Tibial nerve (tissue), 4 donors: ENCODE measurements around the gene L3HYPDH. TPM values are rescaled to one million over a fixed set of nuclear protein-coding genes. Genes with fewer than 3 reads are reported as not detected.

Source experiments
- DNase-seq, 2 donors: peaks; one replicate each; pipeline ENCODE4 v3.0.0-alpha.2; 2019; ENCODE audit warnings: low spot score in 2 of 2
- H3K27ac ChIP-seq, 4 donors: fragments of 200-600 bp; sonication (generic) in 3 of 4; one replicate each; pipeline ENCODE4 v1.5.1; 2017 to 2019; ENCODE audit warnings: mild to moderate bottlenecking in 1 of 4
- H3K27me3 ChIP-seq, 2 donors: fragments of 200-600 bp; sonication (generic) in 1 of 2; one replicate each; pipeline versions ENCODE4 v1.5.1 to v1.6.0; 2017 to 2019
- H3K36me3 ChIP-seq, 3 donors: fragments of 200-600 bp; sonication (generic); one replicate each; pipeline ENCODE4 v1.5.1; 2018 to 2019
- H3K4me1 ChIP-seq, 4 donors: fragments of 200-600 bp; sonication (generic) in 3 of 4; one replicate each; pipeline ENCODE4 v1.5.1; 2017 to 2019
- H3K4me3 ChIP-seq, 4 donors: fragments of 200-600 bp; sonication (generic) in 3 of 4; one replicate each; pipeline ENCODE4 v1.5.1; 2017 to 2019; ENCODE audit warnings: mild to moderate bottlenecking in 1 of 4, moderate library complexity in 1 of 4
- H3K9me3 ChIP-seq, 4 donors: fragments of 200-600 bp; sonication (generic) in 3 of 4; one replicate each; pipeline ENCODE4 v1.5.1; 2017 to 2019
- CTCF ChIP-seq, 5 experiments: fragments of 200-600 bp in 3 of 5; fragments of 450-650 bp in 2 of 5; sonication (generic) in 3 of 5; IDR thresholded peaks; one replicate each; pipeline ENCODE4 v1.5.1; 2016 to 2019; ENCODE audit warnings: antibody characterized with exemption in 5 of 5, mild to moderate bottlenecking in 3 of 5, moderate library complexity in 2 of 5
- EP300 ChIP-seq, 2 donors: sonication (generic); formaldehyde crosslinking; IDR thresholded peaks; one replicate each; pipeline ENCODE4 v1.6.1; 2017; ENCODE audit warnings: antibody characterized with exemption in 2 of 2, mild to moderate bottlenecking in 1 of 2
- POLR2A ChIP-seq, 2 donors: fragments of 450-650 bp; IDR thresholded peaks; one replicate each; pipeline ENCODE4 v1.6.1; 2017; ENCODE audit warnings: antibody characterized with exemption in 2 of 2, mild to moderate bottlenecking in 2 of 2, moderate library complexity in 2 of 2
- WGBS, 2 donors: methylation state at CpG; one replicate each; pipeline ENCODE4 v1.1.5; 2018; 5-methylcytosine and 5-hydroxymethylcytosine counted together
- total RNA-seq, 4 donors: library from RNA; depleted of rRNA; stranded (reverse); fragments of >200 nt; gene quantifications; one replicate each; pipeline ENCODE4 v1.1.0, GENCODE V29; 2016

The L3HYPDH gene
- total RNA-seq, result 10 to 100 TPM; 69.9 to 85.5 (median 76.6) TPM

GRCh38 chr14:59483819-59484638 lies at the start of gene L3HYPDH, which contains the start of gene JKAMP:
L3HYPDH (minus strand) TSS chr14:59484408; CDS start chr14:59484316, 92 bp downstream.
JKAMP (plus strand) TSS chr14:59484517; CDS start chr14:59484590, 73 bp downstream.
- DNase-seq, result peak; percentile 96 to 98
- TF ChIP-seq POLR2A (IDR thresholded peaks at IDR 0.05), result peak; percentile 56 to 86
- TF ChIP-seq EP300 (IDR thresholded peaks at IDR 0.05), result peak; percentile 75 to 91
- TF ChIP-seq CTCF (IDR thresholded peaks at IDR 0.05), result peak; percentile 42 to 83 (median 80)
- Histone ChIP-seq H3K36me3 (peaks cover 0 to 6% (median 0%) of the 10 kb centered on the region in 3 donors), H3K4me1 (peaks cover 0 to 66% (median 38%) of the 10 kb centered on the region in 4 donors), H3K9me3 (no peaks in the 10 kb centered on the region), H3K27me3 (no peaks in the 10 kb centered on the region), H3K4me3 (peak within 1 kb of the TSS; percentile 66 to 95 (median 89)), H3K27ac (peak within 1 kb of the TSS; percentile 93 to 97 (median 94))
- 0 to 1% methylated on average over 37 to 50 of the region's 92 CpGs for WGBS, 2 donors

DNA sequence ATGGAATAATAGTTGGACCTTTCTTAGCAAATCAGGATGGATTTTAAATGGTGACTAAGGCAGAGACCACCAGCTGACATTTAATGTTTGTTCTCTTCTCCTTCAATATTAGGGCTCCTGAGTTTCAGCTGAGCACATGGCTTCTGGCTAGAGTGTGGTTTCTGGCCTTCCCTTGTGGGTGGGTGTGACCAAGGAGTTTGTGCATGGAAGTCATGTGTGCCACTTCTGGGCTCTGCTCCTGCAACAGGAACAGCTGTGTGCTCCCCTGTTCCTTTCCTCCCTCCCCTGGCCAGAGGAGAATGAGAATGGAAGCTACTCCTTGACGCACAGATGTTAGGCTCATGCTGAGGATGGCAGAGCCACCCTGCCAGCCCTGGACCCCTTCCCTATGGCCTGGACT lies 48.2 kb upstream of the L3HYPDH start:
- Histone ChIP-seq H3K36me3 (no peaks in the 10 kb centered on the region), H3K4me3 (no peak overlapping the region), H3K27ac (no peak overlapping the region), H3K9me3 (peaks cover 0 to 5% (median 0%) of the 10 kb centered on the region in 4 donors), H3K27me3 (no peaks in the 10 kb centered on the region), H3K4me1 (no peaks in the 10 kb centered on the region)
- DNase-seq, result no peak
- no peak for TF ChIP-seq EP300 (IDR thresholded peaks at IDR 0.05)
- whole genome bisulfite sequencing, 2 donors, result 80 to 88% methylated on average over 1 of the region's 1 CpG

GRCh38 chr14:59530349-59530748 lies 46.1 kb upstream of the L3HYPDH start:
- Histone ChIP-seq H3K4me3 (no peak overlapping the region), H3K4me1 (no peaks in the 10 kb centered on the region), H3K36me3 (no peaks in the 10 kb centered on the region), H3K9me3 (peaks cover 0 to 5% (median 0%) of the 10 kb centered on the region in 4 donors), H3K27ac (no peak overlapping the region), H3K27me3 (no peaks in the 10 kb centered on the region)
- no peak for DNase-seq
- TF ChIP-seq CTCF (IDR thresholded peaks at IDR 0.05) (no peak), POLR2A (IDR thresholded peaks at IDR 0.05) (no peak), EP300 (IDR thresholded peaks at IDR 0.05) (no peak)

DNA sequence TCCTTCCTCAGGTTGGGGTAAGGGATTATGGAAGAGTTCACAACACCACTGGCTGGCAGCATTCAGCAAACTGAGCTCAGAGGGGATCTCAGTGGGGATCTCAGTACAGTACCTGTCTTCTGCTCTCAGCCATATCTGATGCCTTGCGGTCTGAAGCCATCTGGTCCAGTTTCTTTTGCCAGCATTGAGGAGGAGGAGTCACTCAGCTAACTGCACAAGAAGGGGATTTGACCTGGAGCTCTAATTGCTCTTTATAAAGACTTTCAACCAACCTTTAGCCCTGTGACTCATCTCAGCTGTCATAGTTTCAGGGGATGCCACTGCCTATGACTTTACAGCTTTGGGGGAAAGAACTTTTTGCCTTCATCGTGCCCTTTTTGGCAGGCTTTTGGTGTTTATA lies 45.0 kb upstream of the L3HYPDH start:
- peaks cover 0 to 5% (median 0%) of the 10 kb centered on the region in 4 donors for H3K9me3 ChIP-seq
- 71 to 80% methylated on average over 2 of the region's 2 CpGs for WGBS, 2 donors
- TF ChIP-seq CTCF (IDR thresholded peaks at IDR 0.05) (no peak), EP300 (IDR thresholded peaks at IDR 0.05) (no peak), POLR2A (IDR thresholded peaks at IDR 0.05) (no peak)
- no peaks in the 10 kb centered on the region for H3K36me3 ChIP-seq
- H3K4me3 ChIP-seq, result no peak overlapping the region
- no peak overlapping the region for H3K27ac ChIP-seq
- no peaks in the 10 kb centered on the region for H3K4me1 ChIP-seq
- no peaks in the 10 kb centered on the region for H3K27me3 ChIP-seq
- no peak for DNase-seq

GRCh38 chr14:59520224-59520623 lies 36.0 kb upstream of the L3HYPDH start:
- Histone ChIP-seq H3K4me3 (no peak overlapping the region), H3K9me3 (no peaks in the 10 kb centered on the region), H3K27ac (no peak overlapping the region), H3K36me3 (no peaks in the 10 kb centered on the region), H3K27me3 (no peaks in the 10 kb centered on the region), H3K4me1 (no peaks in the 10 kb centered on the region)
- TF ChIP-seq POLR2A (IDR thresholded peaks at IDR 0.05), result no peak
- TF ChIP-seq EP300 (IDR thresholded peaks at IDR 0.05), result no peak
- TF ChIP-seq CTCF (IDR thresholded peaks at IDR 0.05), result no peak
- no peak for DNase-seq
- 81 to 82% methylated on average over 3 of the region's 3 CpGs for WGBS, 2 donors
